Spleen (tissue), 7 donors: Measurements from ENCODE around the gene UBE2I.

Source experiments
- POLR2A ChIP-seq, 3 donors: fragments of 450-650 bp; IDR thresholded peaks; one replicate each; pipeline ENCODE4 v1.5.1; 2017; ENCODE audit warnings: antibody characterized with exemption in 3 of 3, mild to moderate bottlenecking in 1 of 3
- TF ChIP-seq, protein P1 (sequence below), 11 experiments: fragments of 200-600 bp in 7 of 11; fragments of 450-650 bp in 4 of 11; sonication (generic) in 4 of 11; IDR thresholded peaks in 8 of 11; conservative IDR thresholded peaks in 3 of 11; 1 replicate in 7 of 11; 2 replicates in 4 of 11; pipeline versions ENCODE4 v1.4.0 to v1.8.0; 2016 to 2021; ENCODE audit warnings: antibody characterized with exemption in 11 of 11, inconsistent platforms in 4 of 11, mild to moderate bottlenecking in 1 of 11
- donor health status: DM: no; HTN: no; CAD: no; lungs with moderate emphysema.
- donor health status: DM: no; HTN: no; CAD: no.
- donor health status: DM: no; HTN: no; CAD: no.

DNA sequence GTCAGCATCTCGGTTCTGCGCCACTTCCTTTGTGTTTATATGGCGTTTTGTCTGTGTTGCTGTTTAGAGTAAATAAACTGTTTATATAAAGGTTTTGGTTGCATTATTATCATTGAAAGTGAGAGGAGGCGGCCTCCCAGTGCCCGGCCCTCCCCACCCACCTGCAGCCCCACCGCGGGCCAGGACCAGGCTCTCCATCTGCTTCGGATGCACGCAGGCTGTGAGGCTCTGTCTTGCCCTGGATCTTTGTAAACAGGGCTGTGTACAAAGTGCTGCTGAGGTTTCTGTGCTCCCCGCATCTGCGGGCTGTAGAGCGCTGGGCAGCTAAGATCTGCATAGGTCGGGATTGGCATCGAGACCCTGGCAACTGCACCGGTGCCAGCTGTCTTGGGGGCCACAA, 15.8 kb downstream of the UBE2I start:
- TF ChIP-seq POLR2A (IDR thresholded peaks at IDR 0.05) = no peak
- TF ChIP-seq, protein P1, sequence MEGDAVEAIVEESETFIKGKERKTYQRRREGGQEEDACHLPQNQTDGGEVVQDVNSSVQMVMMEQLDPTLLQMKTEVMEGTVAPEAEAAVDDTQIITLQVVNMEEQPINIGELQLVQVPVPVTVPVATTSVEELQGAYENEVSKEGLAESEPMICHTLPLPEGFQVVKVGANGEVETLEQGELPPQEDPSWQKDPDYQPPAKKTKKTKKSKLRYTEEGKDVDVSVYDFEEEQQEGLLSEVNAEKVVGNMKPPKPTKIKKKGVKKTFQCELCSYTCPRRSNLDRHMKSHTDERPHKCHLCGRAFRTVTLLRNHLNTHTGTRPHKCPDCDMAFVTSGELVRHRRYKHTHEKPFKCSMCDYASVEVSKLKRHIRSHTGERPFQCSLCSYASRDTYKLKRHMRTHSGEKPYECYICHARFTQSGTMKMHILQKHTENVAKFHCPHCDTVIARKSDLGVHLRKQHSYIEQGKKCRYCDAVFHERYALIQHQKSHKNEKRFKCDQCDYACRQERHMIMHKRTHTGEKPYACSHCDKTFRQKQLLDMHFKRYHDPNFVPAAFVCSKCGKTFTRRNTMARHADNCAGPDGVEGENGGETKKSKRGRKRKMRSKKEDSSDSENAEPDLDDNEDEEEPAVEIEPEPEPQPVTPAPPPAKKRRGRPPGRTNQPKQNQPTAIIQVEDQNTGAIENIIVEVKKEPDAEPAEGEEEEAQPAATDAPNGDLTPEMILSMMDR (IDR thresholded peaks at IDR 0.05 in 8 of 11, conservative IDR thresholded peaks at IDR 0.05 in 3 of 11) = no peak
